H1 (cell line): ENCODE results near the gene NR3C1. TPM values are rescaled to one million over a fixed set of nuclear protein-coding genes. Genes with fewer than 3 reads are reported as not detected.

Experiments
- CTCF ChIA-PET: fragments of 300-600 bp; sonication (Branson Sonifier 250); formaldehyde crosslinking; loops from one replicate; lab custom pipeline; 2021; ENCODE audit not compliant: partially characterized antibody; lab: Charles Lee
- POLR2A ChIA-PET: fragments of 300-600 bp; sonication (Branson Sonifier 250); formaldehyde crosslinking; loops from one replicate; lab custom pipeline; 2021; ENCODE audit warnings: inconsistent platforms; ENCODE audit not compliant: partially characterized antibody; lab: Charles Lee
- DNase-seq, 2 experiments: peaks; one replicate each; pipeline versions ENCODE4 v3.0.0 to v3.0.0-alpha.2; 2010 to 2022; ENCODE audit warnings: low spot score in 2 of 2, low read depth in 1 of 2, mixed read lengths in 1 of 2
- FAIRE-seq: peaks from 2 replicates; lab custom pipeline; 2011; peaks lifted over from hg19 to GRCh38; lab: Jason Lieb, UNC
- H2AFZ ChIP-seq: 2 replicates; pipeline ENCODE4 v1.8.1; 2012; ENCODE audit warnings: low read length, inconsistent platforms
- H2AK5ac ChIP-seq: 2 replicates; pipeline ENCODE4 v1.6.1; 2013; ENCODE audit warnings: low read depth, low read length
- H2BK120ac ChIP-seq: replicated peaks from 2 replicates; pipeline ENCODE3; 2013; ENCODE audit warnings: low read depth, low read length, inconsistent platforms
- H2BK12ac ChIP-seq: 2 replicates; pipeline ENCODE4 v1.6.1; 2013; ENCODE audit warnings: low read depth, low read length
- H2BK15ac ChIP-seq: 2 replicates; pipeline ENCODE4 v1.6.1; 2013; ENCODE audit warnings: low read length
- H2BK20ac ChIP-seq: 2 replicates; pipeline ENCODE4 v1.6.1; 2013; ENCODE audit warnings: low read length
- H2BK5ac ChIP-seq: 2 replicates; pipeline ENCODE4 v1.6.1; 2013; ENCODE audit warnings: low read depth, low read length
- H3K14ac ChIP-seq: 2 replicates; pipeline ENCODE4 v1.6.1; 2013; ENCODE audit warnings: inconsistent platforms; ENCODE audit not compliant: insufficient read length
- H3K18ac ChIP-seq: 2 replicates; pipeline ENCODE4 v1.6.1; 2013; ENCODE audit warnings: low read length; ENCODE audit errors: extremely low read depth
- H3K23ac ChIP-seq: 2 replicates; pipeline ENCODE4 v1.6.1; 2013; ENCODE audit warnings: inconsistent platforms; ENCODE audit not compliant: insufficient read length
- H3K23me2 ChIP-seq: 2 replicates; pipeline ENCODE4 v1.6.1; 2013; ENCODE audit warnings: low read depth, low read length
- H3K27ac ChIP-seq: 2 replicates; pipeline ENCODE4 v1.6.1; 2011; ENCODE audit warnings: low read depth, low read length, inconsistent platforms
- H3K27me3 ChIP-seq, 4 experiments: replicated peaks in 1 of 4; 1 replicate in 1 of 4; 2 replicates in 3 of 4; pipeline versions ENCODE4 v1.6.1 to v1.8.1; 2011 to 2013; ENCODE audit warnings: low read length in 3 of 4, mild to moderate bottlenecking in 3 of 4, inconsistent platforms in 2 of 4, mixed read lengths in 2 of 4, moderate library complexity in 1 of 4; ENCODE audit not compliant: control insufficient read depth in 3 of 4, insufficient read depth in 3 of 4; ENCODE audit errors: extremely low read depth in 1 of 4
- H3K36me3 ChIP-seq, 4 experiments: 2 replicates each; pipeline versions ENCODE4 v1.6.1 to v1.8.1; 2011 to 2013; ENCODE audit warnings: mild to moderate bottlenecking in 4 of 4, low read length in 3 of 4, moderate library complexity in 2 of 4, control low read depth in 1 of 4, inconsistent platforms in 1 of 4; ENCODE audit not compliant: insufficient read depth in 4 of 4, control insufficient read depth in 2 of 4
- H3K4ac ChIP-seq: replicated peaks from 2 replicates; pipeline ENCODE3; 2013; ENCODE audit warnings: low read length, low read depth, mixed read lengths, inconsistent platforms; ENCODE audit not compliant: insufficient read length
- H3K4me1 ChIP-seq, 4 experiments: replicated peaks in 1 of 4; 1 replicate in 1 of 4; 2 replicates in 3 of 4; pipeline versions ENCODE4 v1.6.1 to v1.8.1; 2011 to 2013; ENCODE audit warnings: low read length in 3 of 4, inconsistent platforms in 2 of 4, mixed read lengths in 1 of 4; ENCODE audit not compliant: insufficient read depth in 4 of 4, control insufficient read depth in 3 of 4
- H3K4me2 ChIP-seq, 2 experiments: 2 replicates each; pipeline versions ENCODE4 v1.6.1 to v1.8.1; 2011 to 2013; ENCODE audit warnings: low read depth in 2 of 2, low read length in 2 of 2, control low read depth in 1 of 2, inconsistent platforms in 1 of 2, mild to moderate bottlenecking in 1 of 2; ENCODE audit not compliant: insufficient read depth in 1 of 2
- H3K4me3 ChIP-seq, 4 experiments: fragments of 200-600, 300-600 bp in 1 of 4; sonication (generic), shearing (Covaris generic), sonication (Bioruptor Twin) in 1 of 4; 2 replicates each; pipeline versions ENCODE4 v1.5.1 to v1.8.1; 2011 to 2016; ENCODE audit warnings: low read length in 4 of 4, low read depth in 3 of 4, control low read depth in 2 of 4, inconsistent platforms in 2 of 4, mild to moderate bottlenecking in 2 of 4, mixed read lengths in 1 of 4, moderate library complexity in 1 of 4; ENCODE audit not compliant: insufficient read depth in 2 of 4; ENCODE audit errors: extremely low read depth in 1 of 4
- H3K56ac ChIP-seq: replicated peaks from 2 replicates; pipeline ENCODE3; 2013; ENCODE audit warnings: low read depth, mild to moderate bottlenecking, mixed read lengths, low read length, inconsistent platforms; ENCODE audit not compliant: insufficient read length
- H3K79me1 ChIP-seq: 2 replicates; pipeline ENCODE4 v1.6.1; 2013; ENCODE audit warnings: low read depth, low read length, control low read depth
- H3K79me2 ChIP-seq, 2 experiments: 2 replicates each; pipeline versions ENCODE4 v1.6.1 to v1.8.1; 2012 to 2013; ENCODE audit warnings: low read length in 2 of 2, mild to moderate bottlenecking in 2 of 2, inconsistent platforms in 1 of 2; ENCODE audit not compliant: insufficient read depth in 2 of 2, control insufficient read depth in 1 of 2
- H3K9ac ChIP-seq, 4 experiments: replicated peaks in 1 of 4; 1 replicate in 1 of 4; 2 replicates in 3 of 4; pipeline versions ENCODE4 v1.6.1 to v1.8.1; 2011 to 2013; ENCODE audit warnings: low read depth in 3 of 4, low read length in 3 of 4, control low read depth in 2 of 4, mild to moderate bottlenecking in 2 of 4, moderate library complexity in 2 of 4, inconsistent platforms in 1 of 4; ENCODE audit errors: extremely low read depth in 1 of 4
- H3K9me3 ChIP-seq, 2 experiments: 2 replicates each; pipeline versions ENCODE4 v1.6.1 to v1.8.1; 2012 to 2013; ENCODE audit warnings: mild to moderate bottlenecking in 2 of 2, moderate library complexity in 2 of 2, control low read depth in 1 of 2, inconsistent platforms in 1 of 2, low read depth in 1 of 2, low read length in 1 of 2, mixed read lengths in 1 of 2; ENCODE audit not compliant: insufficient read depth in 2 of 2
- H4K20me1 ChIP-seq, 2 experiments: replicated peaks in 1 of 2; 2 replicates each; pipeline versions ENCODE3 to v1.8.1; 2011 to 2013; ENCODE audit warnings: inconsistent platforms in 2 of 2, low read length in 2 of 2, mild to moderate bottlenecking in 1 of 2; ENCODE audit not compliant: insufficient read depth in 2 of 2, control insufficient read depth in 1 of 2
- H4K5ac ChIP-seq: 2 replicates; pipeline ENCODE4 v1.6.1; 2013; ENCODE audit warnings: low read length, low read depth, mixed read lengths, inconsistent platforms; ENCODE audit not compliant: insufficient read length
- H4K8ac ChIP-seq: 2 replicates; pipeline ENCODE4 v1.8.0; 2013; ENCODE audit warnings: mild to moderate bottlenecking, moderate library complexity, low read length, inconsistent platforms; ENCODE audit not compliant: insufficient read depth; ENCODE audit errors: extremely low read depth
- H4K91ac ChIP-seq: replicated peaks from 2 replicates; pipeline ENCODE3; 2013; ENCODE audit warnings: low read length, mixed read lengths, inconsistent platforms; ENCODE audit not compliant: insufficient read length
- BCL11A ChIP-seq, 2 experiments: IDR thresholded peaks; one replicate each; pipeline ENCODE4 v1.6.1; 2011; ENCODE audit warnings: low read depth in 2 of 2, low read length in 2 of 2, mild to moderate bottlenecking in 2 of 2
- CEBPB ChIP-seq: IDR thresholded peaks from 2 replicates; pipeline ENCODE4 v1.6.1; 2012; ENCODE audit warnings: low read depth, low read length
- SP1 ChIP-seq: IDR thresholded peaks from 2 replicates; pipeline ENCODE4 v1.6.1; 2011; ENCODE audit warnings: low read depth, low read length
- TEAD4 ChIP-seq: IDR thresholded peaks from 2 replicates; pipeline ENCODE4 v1.6.1; 2012; ENCODE audit warnings: low read depth, low read length, inconsistent platforms, mixed read lengths
- WGBS, 2 experiments: shearing (Covaris generic) in 1 of 2; methylation state at CpG; one replicate each; pipeline versions ENCODE4 v1.1.6 to v1.1.7; 2013 to 2015; ENCODE audit warnings: low lambda C conversion rate in 2 of 2, mixed read lengths in 2 of 2, inconsistent platforms in 1 of 2, low coverage in 1 of 2, missing lambda C conversion rate in 1 of 2; ENCODE audit not compliant: insufficient replicate concordance in 2 of 2, insufficient coverage in 1 of 2, insufficient read length in 1 of 2; ENCODE audit errors: extremely low coverage in 1 of 2, missing lambda C conversion rate in 1 of 2; 5-methylcytosine and 5-hydroxymethylcytosine counted together
- polyA plus RNA-seq, 7 experiments: library from polyadenylated mRNA; depleted of rRNA in 3 of 7; stranded (reverse) in 5 of 7; unstranded in 2 of 7; fragments of >200 nt in 5 of 7; fragments of 200-250 nt in 2 of 7; gene quantifications; 1 replicate in 5 of 7; 2 replicates in 1 of 7; 4 replicates in 1 of 7; pipeline versions ENCODE4 v1.2.1 to v1.2.3, GENCODE V29; 2011 to 2013; ENCODE audit warnings: missing spikeins in 2 of 7, mixed read lengths in 2 of 7
- total RNA-seq: library from RNA; stranded (reverse); fragmentation: NEBNext Ultra II Directional; extraction: Animal tissue kit (Norgen Biotek cat#: 25700); gene quantifications from 2 replicates; pipeline ENCODE4 v1.2.1, GENCODE V29; 2021

NR3C1 gene
- total and polyA plus RNA-seq, 2 of the 8 experiments (the other 6 are each of a cell fraction or from before 2014, with no cell fraction given), result 1.7 to 5.4 TPM

GRCh38 chr5:143279698-143280097 is 123.8 kb downstream of the NR3C1 start:
- H4K5ac ChIP-seq, result no peak overlapping the region
- no peak overlapping the region for H3K4me3 ChIP-seq
- ChIA-PET CTCF (interaction anchor here (0.7 to 1.2 kb wide), 2 partner anchors 186 to 200 kb away, joined by 3 read pairs; no protein-coding TSS in a partner anchor), POLR2A (no interaction called here)
- no peak overlapping the region for H3K27ac ChIP-seq
- TF ChIP-seq SP1 (0 out of 2 replicates have a peak, but pooled peaks have one; percentile 12), CEBPB (peak; percentile 86), BCL11A (IDR thresholded peaks at IDR 0.05; ENCODE audit: low read depth in 2 of 2, low read length in 2 of 2) (no peak), TEAD4 (0 out of 2 replicates have a peak, but pooled peaks have one; percentile 32)
- no peak overlapping the region for H4K91ac ChIP-seq
- H2AK5ac ChIP-seq, result no peak overlapping the region
- H3K9me3 ChIP-seq, result peaks cover 0 to 3% of the 10 kb centered on the region in 2 experiments; a peak in 1 of 4 replicates
- no peaks in the 10 kb centered on the region for H4K20me1 ChIP-seq
- no peak overlapping the region for H4K8ac ChIP-seq
- H3K79me1 ChIP-seq, result no peaks in the 10 kb centered on the region
- WGBS, 2 experiments, result 3% methylated on average over 2 of the region's 2 CpGs; no CpG with 5 or more reads in 1 of the 2 experiments
- H2AFZ ChIP-seq, result no peak overlapping the region
- no peaks in the 10 kb centered on the region for H3K36me3 ChIP-seq
- FAIRE-seq (peak; percentile 97), DNase-seq (peak in 1 of 2 experiments; percentile 25)
- no peak overlapping the region for H2BK15ac ChIP-seq
- H3K23ac ChIP-seq, result no peak overlapping the region
- no peaks in the 10 kb centered on the region for H3K23me2 ChIP-seq
- no peak overlapping the region for H2BK20ac ChIP-seq
- peak overlapping the region; percentile 14 to 53; a peak in 3 of 4 replicates for H3K4me2 ChIP-seq
- H3K9ac ChIP-seq, result no peak overlapping the region
- H2BK120ac ChIP-seq, result no peak overlapping the region
- no peak overlapping the region for H2BK5ac ChIP-seq
- H3K4me1 ChIP-seq, result peaks cover 2 to 4% (median 3%) of the 10 kb centered on the region in 4 experiments; a peak in 5 of 7 replicates
- H3K14ac ChIP-seq, result no peak overlapping the region
- H2BK12ac ChIP-seq, result no peak overlapping the region
- no peaks in the 10 kb centered on the region for H3K27me3 ChIP-seq
- H3K56ac ChIP-seq, result no peak overlapping the region
- no peak overlapping the region for H3K4ac ChIP-seq
- H3K79me2 ChIP-seq, result no peaks in the 10 kb centered on the region
- H3K18ac ChIP-seq, result no peak overlapping the region
